ENCODE measurements around the gene LHFPL2.

DNA sequence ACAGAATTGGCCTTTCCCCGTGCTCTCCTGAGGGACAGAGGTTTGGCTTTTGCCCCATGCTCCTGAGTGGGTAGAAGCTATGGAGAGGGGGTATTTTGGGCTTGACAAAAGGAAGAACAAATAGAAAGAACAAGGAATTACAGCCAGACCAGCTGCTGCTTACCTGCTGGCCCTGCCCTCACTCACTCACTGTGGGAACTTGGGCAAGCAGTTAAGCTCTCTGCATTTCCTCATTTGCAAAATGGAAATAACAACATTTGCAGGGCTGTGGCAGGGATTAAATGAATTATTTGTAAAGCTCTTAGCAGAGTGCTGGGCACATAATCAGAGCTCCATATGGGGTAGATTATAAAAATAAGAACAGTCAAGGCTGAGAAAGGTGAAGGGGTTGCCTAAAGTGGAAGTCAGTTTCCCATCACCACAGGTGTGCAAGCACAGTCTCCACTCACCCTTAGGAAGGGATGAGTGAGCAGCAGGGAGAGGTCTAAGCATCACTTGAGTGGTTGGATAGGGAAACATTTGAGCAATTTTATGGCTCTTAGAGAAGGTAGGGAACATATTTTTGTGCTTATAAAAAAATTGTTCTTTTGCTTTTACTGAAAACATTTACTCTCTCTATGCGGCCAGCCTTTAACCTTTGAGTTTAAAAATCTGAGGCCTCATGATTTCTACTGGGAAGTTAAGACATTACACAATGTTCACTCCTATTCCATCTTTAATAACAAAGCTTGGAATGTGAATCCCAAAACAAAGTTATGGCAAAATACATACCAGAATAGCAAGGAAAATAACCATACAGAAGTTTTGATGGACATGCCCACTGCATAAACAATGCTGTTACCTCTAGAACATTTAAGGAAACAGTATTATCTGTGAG is 42.8 kb upstream of the LHFPL2 start:
- TF ChIP-seq POLR2AphosphoS5 (IDR thresholded peaks at IDR 0.05; ENCODE audit: low read depth) (no peak), REST (IDR thresholded peaks at IDR 0.05; ENCODE audit: insufficient replicate concordance, low read depth) (no peak)
